Fibroblast of lung (primary cell): Measurements from ENCODE around the gene PCSK6. TPM values are rescaled to one million over a fixed set of nuclear protein-coding genes. Genes with fewer than 3 reads are reported as not detected.

Experiments
- DNase-seq, 2 donors: peaks; one replicate each; pipeline versions ENCODE4 v3.0.0 to v3.0.0-alpha.2; 2010; ENCODE audit warnings: low read depth in 2 of 2
- H2AFZ ChIP-seq: 2 replicates; pipeline ENCODE4 v1.5.1; 2012; ENCODE audit warnings: low read length, control low read depth, inconsistent platforms
- H3K27ac ChIP-seq: 2 replicates; pipeline ENCODE4 v1.5.1; 2011; ENCODE audit warnings: low read length, control low read depth; ENCODE audit not compliant: insufficient read depth
- H3K27me3 ChIP-seq: 2 replicates; pipeline ENCODE4 v1.5.1; 2011; ENCODE audit warnings: mild to moderate bottlenecking, low read length; ENCODE audit not compliant: control insufficient read depth, insufficient read depth
- H3K36me3 ChIP-seq: 2 replicates; pipeline ENCODE4 v1.5.1; 2011; ENCODE audit warnings: low read length; ENCODE audit not compliant: control insufficient read depth, insufficient read depth
- H3K4me1 ChIP-seq: 2 replicates; pipeline ENCODE4 v1.5.1; 2011; ENCODE audit warnings: low read length; ENCODE audit not compliant: control insufficient read depth, insufficient read depth; ENCODE audit errors: extremely low read depth
- H3K4me2 ChIP-seq: 2 replicates; pipeline ENCODE4 v1.5.1; 2011; ENCODE audit warnings: low read length, control low read depth; ENCODE audit not compliant: insufficient read depth; ENCODE audit errors: extremely low read depth
- H3K4me3 ChIP-seq, 4 experiments: fragments of 200-600 bp in 1 of 4; sonication (generic) in 1 of 4; replicated peaks in 1 of 4; 2 replicates each; pipeline ENCODE4 v1.5.1; 2011 to 2016; ENCODE audit warnings: low read length in 4 of 4, low read depth in 3 of 4, mild to moderate bottlenecking in 3 of 4, control low read depth in 2 of 4, inconsistent platforms in 1 of 4, mixed read lengths in 1 of 4; ENCODE audit not compliant: insufficient read depth in 1 of 4; ENCODE audit errors: control extremely low read depth in 1 of 4
- H3K79me2 ChIP-seq: 2 replicates; pipeline ENCODE4 v1.5.1; 2012; ENCODE audit warnings: mild to moderate bottlenecking, low read length, inconsistent platforms; ENCODE audit not compliant: control insufficient read depth, insufficient read depth
- H3K9ac ChIP-seq: 2 replicates; pipeline ENCODE4 v1.5.1; 2011; ENCODE audit warnings: mild to moderate bottlenecking, low read length, control low read depth; ENCODE audit not compliant: insufficient read depth
- H3K9me3 ChIP-seq: 2 replicates; pipeline ENCODE4 v1.5.1; 2012; ENCODE audit warnings: low read depth, low read length; ENCODE audit not compliant: control insufficient read depth, insufficient read depth
- H4K20me1 ChIP-seq: 2 replicates; pipeline ENCODE4 v1.5.1; 2011; ENCODE audit warnings: low read length; ENCODE audit not compliant: control insufficient read depth, insufficient read depth; ENCODE audit errors: extremely low read depth
- CTCF ChIP-seq, 2 donors: IDR thresholded peaks in 1 of 2; conservative IDR thresholded peaks in 1 of 2; 1 replicate in 1 of 2; 2 replicates in 1 of 2; pipeline ENCODE4 v1.5.1; 2011 to 2012; ENCODE audit warnings: low read length in 2 of 2, control low read depth in 1 of 2, inconsistent platforms in 1 of 2, low read depth in 1 of 2, mild to moderate bottlenecking in 1 of 2
- EZH2 ChIP-seq: IDR thresholded peaks from 2 replicates; pipeline ENCODE4 v1.5.1; 2012; ENCODE audit warnings: low read length, control low read depth, mild to moderate bottlenecking; ENCODE audit errors: missing control alignments
- polyA plus RNA-seq, 2 donors: library from polyadenylated mRNA; depleted of rRNA in 1 of 2; stranded (reverse) in 1 of 2; unstranded in 1 of 2; fragments of >200 nt; gene quantifications; 2 replicates each; pipeline ENCODE4 v1.2.1, GENCODE V29; 2011 to 2012; ENCODE audit warnings: missing spikeins in 1 of 2
- total RNA-seq: library from RNA; depleted of rRNA; stranded (reverse); fragments of >200 nt; gene quantifications from 2 replicates; pipeline ENCODE4 v1.2.1, GENCODE V29; 2014

The PCSK6 gene
- total and polyA plus RNA-seq, 2 donors (not counting 1 experiment from before 2014, with no cell fraction given) = 0.02 to 0.83 TPM

- H3K27ac ChIP-seq = no peak overlapping the region
- no peak overlapping the region for H3K9ac ChIP-seq
- H3K27me3 ChIP-seq = peaks cover 2% of the 10 kb centered on the region
- no peak for DNase-seq
- no peaks in the 10 kb centered on the region for H3K9me3 ChIP-seq
- no peaks in the 10 kb centered on the region for H4K20me1 ChIP-seq
- H3K4me1 ChIP-seq = no peaks in the 10 kb centered on the region
- H3K79me2 ChIP-seq = no peaks in the 10 kb centered on the region
- H3K4me3 ChIP-seq = no peak overlapping the region
- TF ChIP-seq EZH2 (no peak), CTCF (conservative IDR thresholded peaks at IDR 0.05 in 1 of 2, IDR thresholded peaks at IDR 0.05 in 1 of 2; ENCODE audit: low read depth in 1 of 2, low read length in 2 of 2) (no peak)
- no peak overlapping the region for H3K4me2 ChIP-seq
- no peaks in the 10 kb centered on the region for H3K36me3 ChIP-seq
- H2AFZ ChIP-seq = no peak overlapping the region
Observed at GRCh38 chr15:101397521-101398003, 91.9 kb downstream of the PCSK6 start.

- Histone ChIP-seq H3K27ac (no peak overlapping the region), H3K9ac (no peak overlapping the region), H4K20me1 (no peaks in the 10 kb centered on the region), H3K36me3 (no peaks in the 10 kb centered on the region), H3K27me3 (peaks cover 2% of the 10 kb centered on the region), H3K4me1 (no peaks in the 10 kb centered on the region), H2AFZ (no peak overlapping the region), H3K4me3 (no peak overlapping the region), H3K4me2 (no peak overlapping the region), H3K79me2 (no peaks in the 10 kb centered on the region), H3K9me3 (no peaks in the 10 kb centered on the region)
- no peak for TF ChIP-seq EZH2
- TF ChIP-seq CTCF (conservative IDR thresholded peaks at IDR 0.05 in 1 of 2, IDR thresholded peaks at IDR 0.05 in 1 of 2; ENCODE audit: low read depth in 1 of 2, low read length in 2 of 2) = no peak
- no peak for DNase-seq
Observed at GRCh38 chr15:101396484-101397261, 92.8 kb downstream of the PCSK6 start.

- peaks cover 2% of the 10 kb centered on the region for H3K27me3 ChIP-seq
- H2AFZ ChIP-seq = no peak overlapping the region
- H3K4me2 ChIP-seq = no peak overlapping the region
- no peaks in the 10 kb centered on the region for H4K20me1 ChIP-seq
- H3K4me1 ChIP-seq = no peaks in the 10 kb centered on the region
- no peak overlapping the region for H3K27ac ChIP-seq
- no peaks in the 10 kb centered on the region for H3K9me3 ChIP-seq
- no peak for DNase-seq
- no peak overlapping the region for H3K9ac ChIP-seq
- no peak overlapping the region for H3K4me3 ChIP-seq
- TF ChIP-seq CTCF (conservative IDR thresholded peaks at IDR 0.05 in 1 of 2, IDR thresholded peaks at IDR 0.05 in 1 of 2; ENCODE audit: low read depth in 1 of 2, low read length in 2 of 2) (no peak), EZH2 (no peak)
- H3K79me2 ChIP-seq = no peaks in the 10 kb centered on the region
- H3K36me3 ChIP-seq = no peaks in the 10 kb centered on the region
Observed at GRCh38 chr15:101394654-101395053, 94.9 kb downstream of the PCSK6 start.
